Prostate gland (tissue), 2 donors: ENCODE data around the gene LBHD1.

Source experiments
- POLR2A ChIP-seq: fragments of 450-650 bp; IDR thresholded peaks from one replicate; pipeline ENCODE4 v1.6.1; 2016; ENCODE audit warnings: antibody characterized with exemption, mild to moderate bottlenecking
- POLR2AphosphoS5 ChIP-seq: sonication (generic); formaldehyde crosslinking; IDR thresholded peaks from one replicate; pipeline ENCODE4 v1.6.1; 2017; ENCODE audit warnings: antibody characterized with exemption
- TF ChIP-seq, protein P1 (sequence below), 4 experiments: fragments of 200-600 bp in 2 of 4; fragments of 450-650 bp in 2 of 4; sonication (generic) in 2 of 4; IDR thresholded peaks; 1 replicate in 3 of 4; 2 replicates in 1 of 4; pipeline ENCODE4 v1.5.1; 2016 to 2019; ENCODE audit warnings: antibody characterized with exemption in 4 of 4, mild to moderate bottlenecking in 2 of 4, moderate library complexity in 2 of 4

DNA sequence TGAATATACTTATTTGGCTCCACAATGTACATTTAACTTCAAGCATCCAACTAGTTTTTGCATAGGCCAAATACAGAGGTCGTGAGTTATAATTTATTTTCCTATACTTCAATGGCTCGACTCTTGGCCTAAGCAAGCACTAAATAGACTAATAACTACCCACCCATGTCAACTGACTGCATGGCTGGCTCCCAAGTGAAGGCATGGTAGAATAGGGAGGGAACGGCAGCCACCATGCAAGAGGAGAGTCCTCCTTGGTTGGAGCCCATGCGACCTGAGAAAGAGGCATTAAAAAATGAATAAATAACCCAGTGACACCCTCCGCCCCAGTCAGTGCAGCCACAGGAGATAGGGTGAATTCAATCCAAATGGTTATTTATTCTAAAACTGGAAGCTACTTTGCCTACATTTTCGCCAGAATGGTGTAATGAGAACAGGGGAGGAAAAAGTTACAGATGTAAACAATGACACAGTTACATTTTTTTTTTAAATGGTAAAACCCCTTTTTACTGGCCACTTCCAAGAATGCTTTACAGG lies 40.3 kb upstream of the LBHD1 start:
- TF ChIP-seq, protein P1, sequence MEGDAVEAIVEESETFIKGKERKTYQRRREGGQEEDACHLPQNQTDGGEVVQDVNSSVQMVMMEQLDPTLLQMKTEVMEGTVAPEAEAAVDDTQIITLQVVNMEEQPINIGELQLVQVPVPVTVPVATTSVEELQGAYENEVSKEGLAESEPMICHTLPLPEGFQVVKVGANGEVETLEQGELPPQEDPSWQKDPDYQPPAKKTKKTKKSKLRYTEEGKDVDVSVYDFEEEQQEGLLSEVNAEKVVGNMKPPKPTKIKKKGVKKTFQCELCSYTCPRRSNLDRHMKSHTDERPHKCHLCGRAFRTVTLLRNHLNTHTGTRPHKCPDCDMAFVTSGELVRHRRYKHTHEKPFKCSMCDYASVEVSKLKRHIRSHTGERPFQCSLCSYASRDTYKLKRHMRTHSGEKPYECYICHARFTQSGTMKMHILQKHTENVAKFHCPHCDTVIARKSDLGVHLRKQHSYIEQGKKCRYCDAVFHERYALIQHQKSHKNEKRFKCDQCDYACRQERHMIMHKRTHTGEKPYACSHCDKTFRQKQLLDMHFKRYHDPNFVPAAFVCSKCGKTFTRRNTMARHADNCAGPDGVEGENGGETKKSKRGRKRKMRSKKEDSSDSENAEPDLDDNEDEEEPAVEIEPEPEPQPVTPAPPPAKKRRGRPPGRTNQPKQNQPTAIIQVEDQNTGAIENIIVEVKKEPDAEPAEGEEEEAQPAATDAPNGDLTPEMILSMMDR (IDR thresholded peaks at IDR 0.05): no peak
- TF ChIP-seq POLR2AphosphoS5 (no peak), POLR2A (no peak)
